ENCODE results near the gene C17orf67.

DNA sequence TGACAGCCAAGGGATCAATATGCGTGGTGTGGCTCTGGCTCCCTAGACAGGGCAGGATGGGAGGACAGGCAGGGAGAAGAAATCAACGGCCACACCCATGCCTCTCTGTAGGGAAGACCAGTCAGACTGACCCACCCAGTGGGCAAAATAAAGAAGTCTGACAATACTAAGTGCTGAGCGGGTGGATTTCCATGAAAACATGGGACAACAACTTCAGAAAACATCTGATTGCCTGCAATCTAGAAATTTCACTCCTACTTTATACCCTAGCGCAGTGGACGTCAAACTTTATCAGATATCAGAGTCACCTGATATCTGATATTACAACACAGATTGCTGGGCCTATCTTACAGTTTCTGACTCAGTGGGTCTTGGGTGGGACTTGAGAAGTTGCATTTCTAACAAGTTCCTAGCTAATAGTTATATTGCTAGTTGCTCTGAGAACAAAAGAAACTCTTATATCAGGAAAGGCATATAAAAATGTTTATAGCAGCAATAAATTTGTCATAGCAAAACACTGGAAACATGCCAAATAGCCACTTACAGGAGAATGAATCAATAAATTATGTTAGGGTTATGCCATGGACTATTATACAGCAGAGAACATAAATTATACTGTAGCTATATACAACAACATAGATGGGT is 38.4 kb downstream of the C17orf67 start:
- TF ChIP-seq JUNB (IDR thresholded peaks at IDR 0.05; ENCODE audit: unreplicated experiment) (no peak), POLR2AphosphoS5 (IDR thresholded peaks at IDR 0.05; ENCODE audit: low read depth) (no peak), CTCF (conservative IDR thresholded peaks at IDR 0.05; ENCODE audit: low read depth in 2 of 2) (no peak), REST (IDR thresholded peaks at IDR 0.05; ENCODE audit: unreplicated experiment) (no peak), EZH2 (IDR thresholded peaks at IDR 0.05; ENCODE audit: low read depth, unreplicated experiment) (no peak), EZH2phosphoT487 (IDR thresholded peaks at IDR 0.05; ENCODE audit: unreplicated experiment) (no peak), NANOG (IDR thresholded peaks at IDR 0.05; ENCODE audit: borderline replicate concordance) (no peak), CREB1 (CRISPR knock-in tag; IDR thresholded peaks at IDR 0.05; ENCODE audit: low read depth) (no peak), ZNF114 (CRISPR knock-in tag; IDR thresholded peaks at IDR 0.05) (no peak), STAT1 (IDR thresholded peaks at IDR 0.05; ENCODE audit: unreplicated experiment) (no peak), ZNF331 (CRISPR knock-in tag; IDR thresholded peaks at IDR 0.05; ENCODE audit: low read depth) (no peak)
- TF ChIP-seq, protein P1, sequence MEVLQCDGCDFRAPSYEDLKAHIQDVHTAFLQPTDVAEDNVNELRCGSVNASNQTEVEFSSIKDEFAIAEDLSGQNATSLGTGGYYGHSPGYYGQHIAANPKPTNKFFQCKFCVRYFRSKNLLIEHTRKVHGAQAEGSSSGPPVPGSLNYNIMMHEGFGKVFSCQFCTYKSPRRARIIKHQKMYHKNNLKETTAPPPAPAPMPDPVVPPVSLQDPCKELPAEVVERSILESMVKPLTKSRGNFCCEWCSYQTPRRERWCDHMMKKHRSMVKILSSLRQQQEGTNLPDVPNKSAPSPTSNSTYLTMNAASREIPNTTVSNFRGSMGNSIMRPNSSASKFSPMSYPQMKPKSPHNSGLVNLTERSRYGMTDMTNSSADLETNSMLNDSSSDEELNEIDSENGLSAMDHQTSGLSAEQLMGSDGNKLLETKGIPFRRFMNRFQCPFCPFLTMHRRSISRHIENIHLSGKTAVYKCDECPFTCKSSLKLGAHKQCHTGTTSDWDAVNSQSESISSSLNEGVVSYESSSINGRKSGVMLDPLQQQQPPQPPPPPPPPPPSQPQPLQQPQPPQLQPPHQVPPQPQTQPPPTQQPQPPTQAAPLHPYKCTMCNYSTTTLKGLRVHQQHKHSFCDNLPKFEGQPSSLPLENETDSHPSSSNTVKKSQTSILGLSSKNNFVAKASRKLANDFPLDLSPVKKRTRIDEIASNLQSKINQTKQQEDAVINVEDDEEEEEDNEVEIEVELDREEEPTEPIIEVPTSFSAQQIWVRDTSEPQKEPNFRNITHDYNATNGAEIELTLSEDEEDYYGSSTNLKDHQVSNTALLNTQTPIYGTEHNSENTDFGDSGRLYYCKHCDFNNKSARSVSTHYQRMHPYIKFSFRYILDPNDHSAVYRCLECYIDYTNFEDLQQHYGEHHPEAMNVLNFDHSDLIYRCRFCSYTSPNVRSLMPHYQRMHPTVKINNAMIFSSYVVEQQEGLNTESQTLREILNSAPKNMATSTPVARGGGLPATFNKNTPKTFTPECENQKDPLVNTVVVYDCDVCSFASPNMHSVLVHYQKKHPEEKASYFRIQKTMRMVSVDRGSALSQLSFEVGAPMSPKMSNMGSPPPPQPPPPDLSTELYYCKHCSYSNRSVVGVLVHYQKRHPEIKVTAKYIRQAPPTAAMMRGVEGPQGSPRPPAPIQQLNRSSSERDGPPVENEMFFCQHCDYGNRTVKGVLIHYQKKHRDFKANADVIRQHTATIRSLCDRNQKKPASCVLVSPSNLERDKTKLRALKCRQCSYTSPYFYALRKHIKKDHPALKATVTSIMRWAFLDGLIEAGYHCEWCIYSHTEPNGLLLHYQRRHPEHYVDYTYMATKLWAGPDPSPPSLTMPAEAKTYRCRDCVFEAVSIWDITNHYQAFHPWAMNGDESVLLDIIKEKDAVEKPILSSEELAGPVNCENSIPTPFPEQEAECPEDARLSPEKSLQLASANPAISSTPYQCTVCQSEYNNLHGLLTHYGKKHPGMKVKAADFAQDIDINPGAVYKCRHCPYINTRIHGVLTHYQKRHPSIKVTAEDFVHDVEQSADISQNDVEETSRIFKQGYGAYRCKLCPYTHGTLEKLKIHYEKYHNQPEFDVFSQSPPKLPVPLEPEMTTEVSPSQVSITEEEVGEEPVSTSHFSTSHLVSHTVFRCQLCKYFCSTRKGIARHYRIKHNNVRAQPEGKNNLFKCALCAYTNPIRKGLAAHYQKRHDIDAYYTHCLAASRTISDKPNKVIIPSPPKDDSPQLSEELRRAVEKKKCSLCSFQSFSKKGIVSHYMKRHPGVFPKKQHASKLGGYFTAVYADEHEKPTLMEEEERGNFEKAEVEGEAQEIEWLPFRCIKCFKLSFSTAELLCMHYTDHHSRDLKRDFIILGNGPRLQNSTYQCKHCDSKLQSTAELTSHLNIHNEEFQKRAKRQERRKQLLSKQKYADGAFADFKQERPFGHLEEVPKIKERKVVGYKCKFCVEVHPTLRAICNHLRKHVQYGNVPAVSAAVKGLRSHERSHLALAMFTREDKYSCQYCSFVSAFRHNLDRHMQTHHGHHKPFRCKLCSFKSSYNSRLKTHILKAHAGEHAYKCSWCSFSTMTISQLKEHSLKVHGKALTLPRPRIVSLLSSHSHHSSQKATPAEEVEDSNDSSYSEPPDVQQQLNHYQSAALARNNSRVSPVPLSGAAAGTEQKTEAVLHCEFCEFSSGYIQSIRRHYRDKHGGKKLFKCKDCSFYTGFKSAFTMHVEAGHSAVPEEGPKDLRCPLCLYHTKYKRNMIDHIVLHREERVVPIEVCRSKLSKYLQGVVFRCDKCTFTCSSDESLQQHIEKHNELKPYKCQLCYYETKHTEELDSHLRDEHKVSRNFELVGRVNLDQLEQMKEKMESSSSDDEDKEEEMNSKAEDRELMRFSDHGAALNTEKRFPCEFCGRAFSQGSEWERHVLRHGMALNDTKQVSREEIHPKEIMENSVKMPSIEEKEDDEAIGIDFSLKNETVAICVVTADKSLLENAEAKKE (CRISPR knock-in tag; IDR thresholded peaks at IDR 0.05) = no peak
- TF ChIP-seq, protein P2, sequence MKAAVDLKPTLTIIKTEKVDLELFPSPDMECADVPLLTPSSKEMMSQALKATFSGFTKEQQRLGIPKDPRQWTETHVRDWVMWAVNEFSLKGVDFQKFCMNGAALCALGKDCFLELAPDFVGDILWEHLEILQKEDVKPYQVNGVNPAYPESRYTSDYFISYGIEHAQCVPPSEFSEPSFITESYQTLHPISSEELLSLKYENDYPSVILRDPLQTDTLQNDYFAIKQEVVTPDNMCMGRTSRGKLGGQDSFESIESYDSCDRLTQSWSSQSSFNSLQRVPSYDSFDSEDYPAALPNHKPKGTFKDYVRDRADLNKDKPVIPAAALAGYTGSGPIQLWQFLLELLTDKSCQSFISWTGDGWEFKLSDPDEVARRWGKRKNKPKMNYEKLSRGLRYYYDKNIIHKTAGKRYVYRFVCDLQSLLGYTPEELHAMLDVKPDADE (IDR thresholded peaks at IDR 0.05) = no peak

Measured in GM23338 (cell line).